GM19372 (cell line): ENCODE measurements around the gene KAT6B.

ENCODE experiments used
- ATAC-seq: cut with Tn5 transposase; IDR thresholded peaks from one replicate; pipeline ENCODE4 v1.9.1; 2021; ENCODE audit warnings: mild to moderate bottlenecking, low read depth, moderate library complexity; ENCODE audit not compliant: unreplicated experiment

KAT6B gene

GRCh38 chr10:75007646-75008045 is 181.2 kb downstream of the KAT6B start:
- ATAC-seq: no peak

GRCh38 chr10:75008952-75009351 is 182.6 kb downstream of the KAT6B start:
- ATAC-seq: no peak

- no peak for ATAC-seq
These were observed 183.0 kb downstream of the KAT6B start for GRCh38 chr10:75009426-75009825.

- no peak for ATAC-seq
These were observed 184.0 kb downstream of the KAT6B start for GRCh38 chr10:75010373-75010772.

- ATAC-seq: no peak
These were observed 184.8 kb downstream of the KAT6B start for GRCh38 chr10:75011221-75011620.

- ATAC-seq: no peak
These were observed 186.1 kb downstream of the KAT6B start for GRCh38 chr10:75012471-75012870.

- ATAC-seq: no peak
These were observed 186.6 kb downstream of the KAT6B start for GRCh38 chr10:75013007-75013406.

GRCh38 chr10:75013522-75013921 is 187.1 kb downstream of the KAT6B start:
- no peak for ATAC-seq

- no peak for ATAC-seq
These were observed 188.3 kb downstream of the KAT6B start for GRCh38 chr10:75014516-75015230.

GRCh38 chr10:75015442-75015841 is 189.0 kb downstream of the KAT6B start:
- ATAC-seq: no peak

- no peak for ATAC-seq
These were observed 189.9 kb downstream of the KAT6B start for GRCh38 chr10:75016325-75016724.

GRCh38 chr10:75018251-75018650 is 191.9 kb downstream of the KAT6B start:
- no peak for ATAC-seq

- ATAC-seq: no peak
These were observed 192.4 kb downstream of the KAT6B start for GRCh38 chr10:75018686-75019307.

- ATAC-seq: no peak
These were observed 193.0 kb downstream of the KAT6B start for GRCh38 chr10:75019370-75019769.

GRCh38 chr10:75020168-75020567 is 193.8 kb downstream of the KAT6B start:
- ATAC-seq: no peak

GRCh38 chr10:75021379-75022249 is 195.2 kb downstream of the KAT6B start:
- ATAC-seq: no peak

- ATAC-seq: no peak
These were observed 196.7 kb downstream of the KAT6B start for GRCh38 chr10:75023074-75023473.

GRCh38 chr10:75024971-75025523 is 198.6 kb downstream of the KAT6B start:
- no peak for ATAC-seq

- ATAC-seq: no peak
These were observed 201.6 kb downstream of the KAT6B start for GRCh38 chr10:75028049-75028448.

GRCh38 chr10:75028748-75029147 is 202.3 kb downstream of the KAT6B start:
- ATAC-seq: no peak

- ATAC-seq: no peak
These were observed 203.0 kb downstream of the KAT6B start for GRCh38 chr10:75029420-75029819.
